ENCODE data around the gene TFAP2A.

DNA sequence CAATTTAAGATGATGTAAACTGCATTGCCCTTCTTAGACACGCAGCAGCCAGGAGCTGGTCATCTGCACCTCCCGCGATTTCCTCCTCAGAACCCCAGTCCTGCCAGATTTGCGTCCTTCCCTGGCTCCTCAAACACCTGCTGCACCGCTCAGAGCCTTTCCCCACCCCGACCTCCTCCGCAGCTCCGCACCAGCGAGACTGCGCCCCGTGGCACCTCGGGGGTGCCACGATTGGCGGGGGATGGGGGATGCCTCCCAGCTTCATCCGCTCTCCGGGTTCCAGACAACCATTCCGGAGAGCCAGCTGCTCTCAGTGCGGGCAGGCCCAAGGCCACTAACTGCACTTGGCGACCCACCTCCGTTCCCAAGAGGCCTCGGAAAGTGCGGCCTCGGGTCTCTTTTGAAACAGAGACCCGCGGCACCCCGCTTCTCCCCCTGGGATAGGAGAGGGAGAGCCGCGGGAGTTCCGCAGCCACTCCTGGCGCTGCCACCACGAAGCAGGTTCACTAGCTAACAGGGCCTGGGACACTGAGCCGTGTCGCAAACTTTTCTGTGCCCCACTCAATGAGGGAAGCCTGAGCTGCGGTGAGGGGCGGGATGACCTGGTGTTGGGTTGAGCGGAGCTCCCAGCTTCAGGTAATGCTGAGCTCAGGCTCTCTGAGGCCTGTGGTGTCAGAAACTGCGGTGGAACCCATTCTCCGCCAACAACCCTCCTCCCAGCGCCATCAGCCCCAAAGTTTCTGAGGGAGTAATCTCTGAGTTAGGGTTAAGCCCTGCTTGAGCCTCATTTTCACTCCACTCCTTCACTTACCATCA is 7.3 kb upstream of the TFAP2A start:
- TF ChIP-seq FOXP2 (optimal IDR thresholded peaks at IDR 0.05; ENCODE audit: control extremely low read depth, extremely low read length, insufficient read depth) = no peak
- no peak for TF ChIP-seq POLR2AphosphoS5 (IDR thresholded peaks at IDR 0.05; ENCODE audit: borderline replicate concordance, low read depth, low read length)
